HG02678 (cell line): ENCODE measurements around the gene MPLKIP.
"Not testable (repeated sequence)": the region's sequence is repeated elsewhere in the genome, so short reads cannot be mapped to it uniquely, and the experiment has no call there.

ENCODE experiments used
- ATAC-seq: cut with Tn5 transposase; IDR thresholded peaks from one replicate; pipeline ENCODE4 v1.9.1; 2021; ENCODE audit warnings: mild to moderate bottlenecking, moderate library complexity; ENCODE audit not compliant: unreplicated experiment

Gene MPLKIP

GRCh38 chr7:40133561-40134427, 628 bp downstream of the MPLKIP start:
- peak; percentile 17 for ATAC-seq

DNA sequence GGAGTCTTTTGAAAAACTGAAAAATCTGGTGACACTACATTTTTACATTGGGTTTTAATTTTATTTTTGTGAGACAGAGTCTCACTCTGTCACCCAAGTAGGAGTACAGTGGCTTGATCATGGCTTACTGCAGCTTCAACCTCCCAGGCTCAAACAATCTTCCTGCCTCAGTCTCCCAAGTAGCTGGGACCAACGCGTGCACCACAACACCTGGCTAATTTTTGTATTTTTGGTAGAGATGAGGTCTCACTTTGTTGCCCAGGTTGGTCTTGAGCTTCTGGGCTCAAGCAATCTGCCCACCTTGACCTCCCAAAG, 11.5 kb downstream of the MPLKIP start:
- no peak for ATAC-seq

DNA sequence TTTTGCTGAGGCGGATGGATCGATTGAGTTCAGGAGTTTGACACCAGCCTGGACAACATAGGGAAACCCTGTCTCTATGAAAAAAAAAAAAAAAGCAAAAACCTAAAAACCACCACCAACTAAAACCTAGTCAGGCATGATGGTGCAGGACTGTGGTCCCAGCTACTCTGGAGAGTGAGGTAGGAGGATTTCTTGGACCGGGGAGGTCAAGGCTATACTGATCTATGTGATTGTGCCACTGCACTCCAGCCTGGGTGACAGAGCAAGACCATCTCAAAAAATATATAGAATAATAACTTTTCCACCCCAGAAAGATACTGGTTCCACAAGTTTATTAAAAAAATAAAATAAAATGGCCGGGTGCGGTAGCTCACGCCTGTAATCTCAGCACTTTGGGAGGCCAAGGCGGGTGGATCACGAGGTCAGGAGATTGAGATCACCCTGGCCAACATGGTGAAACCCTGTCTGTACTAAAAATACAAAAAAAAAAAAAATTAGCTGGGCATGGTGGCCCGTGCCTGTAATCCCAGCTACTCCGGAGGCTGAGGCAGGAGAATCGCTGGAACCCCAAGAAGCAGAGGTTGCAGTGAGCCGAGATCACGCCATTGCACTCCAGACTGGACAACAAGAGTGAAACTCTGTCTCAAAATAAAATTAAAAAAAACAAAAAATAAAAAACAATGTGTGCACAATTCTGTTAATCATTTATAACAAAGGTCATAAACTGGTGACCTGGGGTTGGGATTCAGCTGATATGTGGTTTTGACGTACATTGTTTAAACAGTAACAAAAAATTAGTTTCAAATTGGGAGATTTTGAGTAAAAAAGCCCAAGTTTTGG, 12.1 kb downstream of the MPLKIP start:
- ATAC-seq: not testable (repeated sequence)

- ATAC-seq: no peak
These were observed 14.4 kb downstream of the MPLKIP start for GRCh38 chr7:40120020-40120419.

- ATAC-seq: not testable (repeated sequence)
These were observed 16.2 kb downstream of the MPLKIP start for GRCh38 chr7:40118201-40118600.

GRCh38 chr7:40117199-40117598, 17.2 kb downstream of the MPLKIP start:
- ATAC-seq: not testable (repeated sequence)

DNA sequence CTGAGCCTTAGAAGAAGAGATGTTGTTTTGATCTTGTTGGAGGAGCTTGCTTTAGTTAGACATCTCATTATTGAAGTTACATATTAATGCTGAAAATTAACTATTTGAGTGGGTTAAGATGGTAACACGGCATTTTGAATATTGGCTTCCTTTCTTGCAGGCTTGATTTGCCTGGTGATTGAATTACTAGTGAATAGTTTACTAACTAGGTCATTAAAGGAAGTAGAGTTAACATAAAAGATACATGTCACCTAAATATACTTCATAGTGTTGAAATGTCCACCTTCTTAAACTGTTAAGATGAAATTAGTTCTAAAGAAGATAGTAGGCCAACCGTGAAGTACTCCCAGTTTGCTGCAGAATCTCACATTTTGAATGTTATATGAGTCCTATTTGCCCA, 18.5 kb downstream of the MPLKIP start:
- no peak for ATAC-seq

- no peak for ATAC-seq
These were observed 28.4 kb downstream of the MPLKIP start for GRCh38 chr7:40105879-40106473.

DNA sequence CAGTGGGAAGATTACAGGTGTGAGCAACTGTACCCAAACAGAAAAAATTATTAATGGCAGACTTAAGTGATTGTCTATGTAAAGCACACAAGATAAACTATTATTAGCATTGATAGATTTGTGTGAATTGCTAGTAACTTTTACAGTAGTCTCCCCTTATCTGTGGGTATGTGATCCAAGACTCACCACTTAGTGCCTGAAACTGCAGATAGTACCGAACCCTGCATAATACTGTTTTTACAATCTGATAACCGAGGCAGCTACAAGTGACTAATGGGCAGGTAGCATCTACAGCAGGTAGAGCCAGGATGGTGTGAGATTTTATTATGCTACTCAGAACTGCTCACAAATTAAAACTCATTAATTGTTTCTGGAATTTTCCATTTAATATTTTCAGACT, 31.5 kb downstream of the MPLKIP start:
- ATAC-seq: no peak

- ATAC-seq: no peak
These were observed 33.2 kb downstream of the MPLKIP start for GRCh38 chr7:40101201-40101600.

DNA sequence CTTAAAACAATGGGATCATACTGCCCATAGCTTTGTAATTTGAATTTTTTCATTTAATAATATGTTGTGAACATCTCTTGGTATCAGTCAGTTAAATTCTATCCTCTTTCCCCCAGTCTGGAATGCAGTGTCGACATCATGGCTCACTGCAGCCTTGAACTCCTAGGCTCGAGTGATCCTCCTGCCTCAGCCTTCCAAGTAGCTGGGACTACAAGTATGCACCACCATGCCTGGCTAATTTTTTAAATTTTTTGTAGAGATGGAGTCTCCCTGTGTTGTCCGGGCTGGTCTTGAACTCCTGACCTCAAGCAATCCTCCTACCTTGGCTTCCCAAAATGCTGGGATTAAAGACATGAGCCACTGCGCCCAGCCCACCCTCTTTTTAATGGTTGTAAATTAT, 34.6 kb downstream of the MPLKIP start:
- no peak for ATAC-seq

- ATAC-seq: no peak
These were observed 35.6 kb downstream of the MPLKIP start for GRCh38 chr7:40098810-40099209.

GRCh38 chr7:40097728-40098127, 36.7 kb downstream of the MPLKIP start:
- no peak for ATAC-seq

GRCh38 chr7:40095695-40096327, 38.6 kb downstream of the MPLKIP start:
- ATAC-seq: no peak

DNA sequence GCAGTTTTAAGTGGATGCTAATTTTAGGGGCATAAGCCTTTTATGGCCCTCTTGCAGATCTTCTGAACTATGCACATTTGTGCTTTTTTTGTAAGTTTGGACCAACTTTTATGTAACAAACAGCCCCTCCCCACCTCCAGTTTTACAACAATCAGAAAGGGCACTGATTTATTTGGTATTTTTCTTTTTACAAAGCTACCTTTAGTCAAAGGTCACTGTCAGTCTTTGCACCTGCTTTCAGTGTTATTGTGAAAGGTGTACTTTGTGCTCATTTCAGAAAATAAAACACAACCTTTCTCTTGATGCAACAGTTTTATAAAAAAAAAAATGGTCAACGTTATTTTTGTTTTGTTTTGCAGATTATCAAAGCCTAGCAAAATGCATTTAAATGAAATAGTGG, 39.2 kb downstream of the MPLKIP start:
- ATAC-seq: no peak

- ATAC-seq: no peak
These were observed 40.6 kb downstream of the MPLKIP start for GRCh38 chr7:40093631-40094350.

GRCh38 chr7:40092182-40092581, 42.2 kb downstream of the MPLKIP start:
- ATAC-seq: no peak

- no peak for ATAC-seq
These were observed 56.6 kb downstream of the MPLKIP start for GRCh38 chr7:40077849-40078248.
